ENCODE data around the gene ISCU. TPM values are rescaled to one million over a fixed set of nuclear protein-coding genes. Genes with fewer than 3 reads are reported as not detected.
A peak's percentile ranks its signal among the peaks of the same experiment; 100 is the strongest.

ISCU gene
- total and polyA plus RNA-seq, 9 of the 15 experiments (the other 6 are each of a cell fraction or from before 2014, with no cell fraction given): 15.9 to 92.5 (median 77.3) TPM

DNA sequence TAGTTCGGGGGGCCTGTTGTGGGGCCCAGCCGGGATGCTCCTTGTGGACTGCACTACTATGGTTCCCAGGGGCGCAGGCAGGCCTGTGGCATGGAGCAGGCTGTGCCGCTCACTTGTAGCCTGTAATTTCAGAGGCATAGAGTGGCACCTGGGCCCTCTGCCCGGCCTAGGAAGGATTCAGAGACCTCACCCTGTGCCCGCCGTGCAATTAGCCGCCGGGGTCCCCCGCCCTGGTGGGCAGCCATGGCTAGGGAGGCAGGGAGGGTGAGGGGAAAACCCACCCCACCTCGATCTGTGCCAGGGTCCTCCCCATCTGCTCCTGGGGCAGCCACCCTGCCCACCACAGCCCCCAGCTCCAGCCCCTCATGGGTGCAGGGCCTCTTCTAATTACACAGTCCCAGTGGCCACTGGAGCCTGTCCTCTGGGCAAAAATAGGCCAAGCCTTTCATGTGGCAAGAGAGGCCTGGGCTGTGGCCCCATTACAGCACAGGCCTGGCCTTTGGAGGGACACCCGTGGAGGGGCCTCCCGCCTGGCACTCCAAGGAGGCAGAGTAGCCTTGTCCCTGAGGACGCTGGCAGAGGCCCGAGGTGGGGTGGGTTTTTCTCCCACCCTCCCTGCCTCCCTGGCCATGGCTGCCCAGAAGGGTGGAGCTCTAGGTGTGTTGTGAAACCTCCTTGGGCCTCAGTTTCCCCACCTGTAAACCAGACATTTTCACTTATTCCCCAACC is 40.7 kb downstream of the ISCU start:
- Histone ChIP-seq H3K9me3 (replicated peaks; ENCODE audit: control insufficient read depth, insufficient read depth, low read depth, low read length) (no peaks in the 10 kb centered on the region), H3K36me3 (ENCODE audit: control insufficient read depth, insufficient read depth, low read length) (no peaks in the 10 kb centered on the region), H3K4me3 (no peak overlapping the region), H4K20me1 (replicated peaks; ENCODE audit: control insufficient read depth, insufficient read depth, low read length) (peaks cover 6% of the 10 kb centered on the region; the same call in 1 of the 2 replicates), H2AFZ (ENCODE audit: low read depth, low read length) (no peak overlapping the region), H3K9me1 (ENCODE audit: control insufficient read depth, insufficient read depth, low read length) (peaks cover 6% of the 10 kb centered on the region), H3K27me3 (ENCODE audit: control insufficient read depth in 2 of 2, insufficient read depth in 2 of 2, low read length in 2 of 2) (no peaks in the 10 kb centered on the region), H3K79me2 (ENCODE audit: control insufficient read depth, insufficient read depth, low read length) (no peaks in the 10 kb centered on the region), H3K4me1 (replicated peaks in 1 of 2; ENCODE audit: control insufficient read depth in 2 of 2, insufficient read depth in 2 of 2, low read length in 2 of 2) (no peaks in the 10 kb centered on the region; a peak in 2 of 5 replicates), H3K4me2 (ENCODE audit: insufficient read depth, low read length) (no peak overlapping the region), H3K9ac (ENCODE audit: insufficient read depth in 1 of 2, low read depth in 2 of 2, low read length in 2 of 2) (0 out of 4 replicates have a peak overlapping the region, but pooled peaks of 1 of the 2 experiments have one; percentile 29), H3K27ac (ENCODE audit: extremely low read depth, low read depth, low read length) (no peak overlapping the region)
- intact Hi-C loops (cut with micrococcal nuclease) (no loop called here), in situ Hi-C loops (cut with MboI) (no loop called here)
- no peak for FAIRE-seq
- ATAC-seq: no peak
- DNase-seq (ENCODE audit: extremely low read depth in 1 of 4, low spot score in 3 of 4): no peak
- BruUV-seq (replicated peaks): no TSS peak
- ChIA-PET CTCF (ENCODE audit: low intra/inter-chr PET ratio) (no interaction called here), POLR2A (no interaction called here)
- WGBS (ENCODE audit: insufficient coverage, low coverage, missing lambda C conversion rate): 31% methylated on average over 11 of the region's 15 CpGs
- TF ChIP-seq KHSRP (IDR thresholded peaks at IDR 0.05) (no peak), MLLT1 (IDR thresholded peaks at IDR 0.05) (no peak), RFX7 (CRISPR knock-in tag; IDR thresholded peaks at IDR 0.05) (no peak), PML (IDR thresholded peaks at IDR 0.05; ENCODE audit: low read length) (no peak), BMI1 (IDR thresholded peaks at IDR 0.05; ENCODE audit: low read length) (no peak)
